Sciatic nerve (tissue), 2 donors: ENCODE data around the gene DNAH1. TPM values are rescaled to one million over a fixed set of nuclear protein-coding genes. Genes with fewer than 3 reads are reported as not detected.

ENCODE experiments used
- ATAC-seq: fragments of 200-7000 bp; cut with Tn5 transposase; one replicate; pipeline ENCODE4 v1.9.1; 2020; ENCODE audit warnings: mild to moderate bottlenecking, moderate library complexity
- DNase-seq: peaks from one replicate; pipeline ENCODE4 v3.0.0-alpha.2; 2020; ENCODE audit warnings: low spot score
- intact Hi-C: fragments of 100-400 bp; cut with DNase I; formaldehyde crosslinking; loops from one replicate; pipeline ENCODE4 v1.14.2; 2022
- microRNA-seq: library from miRNA; unstranded; fragments of <30 nt; microRNA quantifications from one replicate; pipeline ENCODE4 v1.2.0, GENCODE V29; 2020
- total RNA-seq: library from RNA; stranded (reverse); fragmentation: NEBNext Ultra II Directional; extraction: Animal tissue kit (Norgen Biotek cat#: 25700); gene quantifications from one replicate; pipeline ENCODE4 v1.2.1, GENCODE V29; 2021
- donor health status: DM: no; HTN: no; CAD: no.
- donor health status: DM: no; HTN: no; CAD: no.

The DNAH1 gene
- total RNA-seq, 1 donor from 2014 or later: 20.1 TPM

- intact Hi-C loops: no loop called here
- no peak for ATAC-seq
- DNase-seq: no peak
Observed at GRCh38 chr3:52447512-52448355, 131.6 kb downstream of the DNAH1 start.

Small RNA genes lying within 50 kb of the gene (microRNA-seq; reads per million reads assigned to microRNA genes)
- gene MIR135A1 (not detected), gene MIRLET7G (90,441 reads per million, percentile 99 among the genes with 10 or more reads in this experiment)

Other genes with a start within 250 kb of the DNAH1 start
- 2.1 TPM for gene POC1A, start 161.9 kb upstream of the DNAH1 start, total RNA-seq
- gene ALAS1, start 118.2 kb upstream of the DNAH1 start, total RNA-seq: 39.1 TPM
- 1.1 TPM for gene TLR9, start 90.7 kb upstream of the DNAH1 start, total RNA-seq
- 39.8 TPM for gene TWF2, start 77.2 kb upstream of the DNAH1 start, total RNA-seq
- 36.9 TPM for gene PPM1M, start 70.6 kb upstream of the DNAH1 start, total RNA-seq
- gene WDR82, start 37.7 kb upstream of the DNAH1 start, total RNA-seq: 71.5 TPM
- gene GLYCTK, start 28.5 kb upstream of the DNAH1 start, total RNA-seq: 16.7 TPM
- 59.5 TPM for gene BAP1, start 93.7 kb downstream of the DNAH1 start, total RNA-seq
- 11.4 TPM for gene PHF7, start 94.3 kb downstream of the DNAH1 start, total RNA-seq
- gene SEMA3G, start 128.8 kb downstream of the DNAH1 start, total RNA-seq: 38.3 TPM
- gene TNNC1, start 137.7 kb downstream of the DNAH1 start, total RNA-seq: 205 TPM
- gene NISCH, start 139.3 kb downstream of the DNAH1 start, total RNA-seq: 163 TPM
- gene STAB1, start 179.0 kb downstream of the DNAH1 start, total RNA-seq: 256 TPM
- gene NT5DC2, start 217.5 kb downstream of the DNAH1 start, total RNA-seq: 78.3 TPM
- 16.0 TPM for gene UQCC5, start 220.3 kb downstream of the DNAH1 start, total RNA-seq